GM19438 (cell line): Measurements from ENCODE around the gene PAH.
"Not testable (repeated sequence)": the region's sequence is repeated elsewhere in the genome, so short reads cannot be mapped to it uniquely, and the experiment has no call there.

ENCODE experiments used
- ATAC-seq: cut with Tn5 transposase; IDR thresholded peaks from one replicate; pipeline ENCODE4 v1.9.1; 2021; ENCODE audit warnings: low read depth; ENCODE audit not compliant: unreplicated experiment

Gene PAH

GRCh38 chr12:102833687-102834441 is 83.2 kb downstream of the PAH start:
- ATAC-seq, result no peak

GRCh38 chr12:102832826-102833225 is 84.2 kb downstream of the PAH start:
- ATAC-seq, result not testable (repeated sequence)

GRCh38 chr12:102824218-102824835 is 92.7 kb downstream of the PAH start:
- no peak for ATAC-seq

GRCh38 chr12:102821149-102821548 is 95.9 kb downstream of the PAH start:
- ATAC-seq, result no peak

GRCh38 chr12:102816816-102817434 is 100.1 kb downstream of the PAH start:
- peak; percentile 56 for ATAC-seq

GRCh38 chr12:102814691-102815367 is 102.2 kb downstream of the PAH start:
- ATAC-seq, result no peak

GRCh38 chr12:102812344-102812743 is 104.7 kb downstream of the PAH start:
- ATAC-seq, result no peak

GRCh38 chr12:102811110-102811737 is 105.8 kb downstream of the PAH start:
- ATAC-seq, result no peak

- no peak for ATAC-seq
These were observed 108.6 kb downstream of the PAH start for GRCh38 chr12:102808412-102808811.

- no peak for ATAC-seq
These were observed 110.5 kb downstream of the PAH start for GRCh38 chr12:102806592-102806991.

- no peak for ATAC-seq
These were observed 110.9 kb downstream of the PAH start for GRCh38 chr12:102806110-102806509.

- ATAC-seq, result no peak
These were observed 116.5 kb downstream of the PAH start for GRCh38 chr12:102800565-102800964.

- ATAC-seq, result no peak
These were observed 117.8 kb downstream of the PAH start for GRCh38 chr12:102799229-102799628.

GRCh38 chr12:102797528-102797927 is 119.5 kb downstream of the PAH start:
- no peak for ATAC-seq

GRCh38 chr12:102793921-102794320 is 123.1 kb downstream of the PAH start:
- ATAC-seq, result no peak
